ENCODE data around the gene ZNF837. TPM values are rescaled to one million over a fixed set of nuclear protein-coding genes. Genes with fewer than 3 reads are reported as not detected.

ZNF837 gene
- total and polyA plus RNA-seq, 2 of the 13 experiments (the other 11 are each of a cell fraction or from before 2014, with no cell fraction given): 0.29 to 1.3 TPM

- TF ChIP-seq ZNF609 (CRISPR knock-in tag; IDR thresholded peaks at IDR 0.05; ENCODE audit: borderline replicate concordance) (0 out of 2 replicates have a peak, but pooled peaks have one; percentile 31), ZNF530 (CRISPR knock-in tag; IDR thresholded peaks at IDR 0.05; ENCODE audit: low read depth) (no peak), NFE2 (CRISPR knock-in tag; IDR thresholded peaks at IDR 0.05) (no peak), CTCF (CRISPR knock-in tag; IDR thresholded peaks at IDR 0.05) (peak; percentile 68), BRF2 (CRISPR knock-in tag; IDR thresholded peaks at IDR 0.05) (no peak), FOXP4 (CRISPR knock-in tag; IDR thresholded peaks at IDR 0.05) (no peak), ZNF607 (CRISPR knock-in tag; IDR thresholded peaks at IDR 0.05; ENCODE audit: borderline replicate concordance) (no peak), ZNF496 (CRISPR knock-in tag; IDR thresholded peaks at IDR 0.05; ENCODE audit: insufficient replicate concordance) (no peak), IRX3 (CRISPR knock-in tag; IDR thresholded peaks at IDR 0.05; ENCODE audit: borderline replicate concordance, low read depth) (0 out of 2 replicates have a peak, but pooled peaks have one; percentile 42), SIX1 (CRISPR knock-in tag; IDR thresholded peaks at IDR 0.05; ENCODE audit: borderline replicate concordance) (no peak), GTF3A (CRISPR knock-in tag; conservative IDR thresholded peaks at IDR 0.05) (peak; percentile 59; the same call in 1 of the 2 replicates), ETV6 (CRISPR knock-in tag; conservative IDR thresholded peaks at IDR 0.05) (no peak), TRAFD1 (CRISPR knock-in tag; IDR thresholded peaks at IDR 0.05; ENCODE audit: borderline replicate concordance) (no peak), HOXD1 (CRISPR knock-in tag; IDR thresholded peaks at IDR 0.05) (no peak), NFIB (CRISPR knock-in tag; IDR thresholded peaks at IDR 0.05; ENCODE audit: borderline replicate concordance) (no peak), ISL2 (CRISPR knock-in tag; IDR thresholded peaks at IDR 0.05) (no peak)
Measured at GRCh38 chr19:58406818-58407657, 26.2 kb upstream of the ZNF837 start (continued).
